ENCODE results near the gene ME3. TPM values are rescaled to one million over a fixed set of nuclear protein-coding genes. Genes with fewer than 3 reads are reported as not detected.
A peak's percentile ranks its signal among the peaks of the same experiment; 100 is the strongest.

Gene ME3
- total RNA-seq, 1 experiment from 2014 or later: not detected

DNA sequence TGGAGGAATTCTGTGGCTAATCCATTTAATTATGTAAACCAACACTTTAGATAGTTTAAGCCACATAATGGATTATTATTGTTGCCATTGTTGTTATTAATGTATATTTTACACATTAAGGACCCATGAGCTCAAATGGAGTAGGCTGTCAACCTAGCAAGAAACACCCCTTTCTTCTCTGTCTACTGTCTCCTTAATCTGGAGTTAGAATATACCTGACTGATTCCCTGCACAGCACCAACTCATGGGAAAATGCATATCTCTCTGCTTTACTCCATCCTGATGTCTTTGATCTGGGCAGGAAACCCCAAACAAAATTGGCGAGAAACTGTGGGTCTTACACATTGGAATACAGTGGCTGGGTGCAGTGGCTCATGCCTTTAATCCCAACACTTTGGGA is 24.0 kb upstream of the ME3 start:
- in situ Hi-C loops (cut with HindIII; ENCODE audit: low pct_unique_long_range_greater_than_20kb, low sequenced_read_pairs): no loop called here
- no peak for DNase-seq (ENCODE audit: low read depth, low spot score)

GRCh38 chr11:86696004-86696403 is 23.6 kb upstream of the ME3 start:
- DNase-seq (ENCODE audit: low read depth, low spot score): peak; percentile 30
- in situ Hi-C loops (cut with HindIII; ENCODE audit: low pct_unique_long_range_greater_than_20kb, low sequenced_read_pairs): no loop called here

DNA sequence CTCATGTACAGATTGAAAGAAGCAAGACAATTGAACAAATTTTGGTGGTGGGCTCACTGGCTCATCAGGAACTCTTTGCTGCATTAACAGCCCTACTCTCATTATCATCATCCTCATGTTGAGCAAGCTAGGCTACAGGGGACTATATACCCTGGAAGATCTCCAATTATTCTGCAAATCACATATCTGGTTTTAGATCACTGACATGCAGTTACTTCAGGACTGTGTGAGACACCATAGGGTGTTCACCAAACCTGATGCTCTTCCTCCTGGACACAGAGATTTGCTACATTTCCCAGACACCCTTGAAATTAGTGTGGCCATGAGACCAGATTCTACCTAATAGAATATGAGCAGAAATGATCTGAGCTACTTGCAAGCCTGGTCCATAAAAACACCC is 23.0 kb upstream of the ME3 start:
- in situ Hi-C loops (cut with HindIII; ENCODE audit: low pct_unique_long_range_greater_than_20kb, low sequenced_read_pairs): no loop called here
- DNase-seq (ENCODE audit: low read depth, low spot score): no peak

- no peak for DNase-seq (ENCODE audit: low read depth, low spot score)
- in situ Hi-C loops (cut with HindIII; ENCODE audit: low pct_unique_long_range_greater_than_20kb, low sequenced_read_pairs): no loop called here
Measured at GRCh38 chr11:86693518-86693917, 21.1 kb upstream of the ME3 start.

DNA sequence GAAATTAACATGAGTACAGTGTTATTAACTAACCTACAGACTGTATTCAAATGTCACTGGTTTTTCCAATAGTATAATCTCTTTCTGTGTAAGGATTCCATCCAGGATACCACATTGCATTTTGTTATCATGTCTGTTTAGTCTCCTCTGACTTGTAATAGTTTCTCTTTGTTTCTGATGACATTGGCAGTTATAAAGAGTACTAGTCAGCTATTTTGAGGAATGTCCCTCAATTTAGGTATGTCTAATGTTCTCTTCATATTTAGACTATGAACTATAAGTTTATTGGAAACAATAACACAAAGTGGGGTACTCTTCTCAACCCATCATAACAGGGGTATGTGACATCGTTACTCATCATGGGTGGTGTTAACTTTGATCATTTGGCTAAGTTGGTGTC is 20.3 kb upstream of the ME3 start:
- no peak for DNase-seq (ENCODE audit: low read depth, low spot score)
- in situ Hi-C loops (cut with HindIII; ENCODE audit: low pct_unique_long_range_greater_than_20kb, low sequenced_read_pairs): no loop called here

DNA sequence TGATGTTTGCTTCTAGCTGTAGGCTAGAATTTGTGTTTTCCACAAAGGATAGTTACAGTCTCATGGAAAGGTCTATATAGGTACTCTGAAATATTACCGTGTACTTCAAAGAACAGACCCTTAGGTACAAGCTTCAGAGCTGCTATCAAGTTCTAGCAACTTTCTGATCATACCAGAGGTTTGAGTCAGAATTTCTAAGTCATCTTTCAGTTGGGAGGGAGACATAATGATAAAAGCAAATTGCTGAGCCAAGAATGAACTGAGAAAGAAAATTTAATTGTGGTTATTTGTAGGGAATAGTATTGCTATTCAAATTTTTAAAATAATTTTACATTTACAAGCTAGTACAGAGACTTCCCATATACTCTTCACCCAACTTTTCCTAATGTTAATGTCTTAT is 19.9 kb upstream of the ME3 start:
- no peak for DNase-seq (ENCODE audit: low read depth, low spot score)
- in situ Hi-C loops (cut with HindIII; ENCODE audit: low pct_unique_long_range_greater_than_20kb, low sequenced_read_pairs): no loop called here

DNA sequence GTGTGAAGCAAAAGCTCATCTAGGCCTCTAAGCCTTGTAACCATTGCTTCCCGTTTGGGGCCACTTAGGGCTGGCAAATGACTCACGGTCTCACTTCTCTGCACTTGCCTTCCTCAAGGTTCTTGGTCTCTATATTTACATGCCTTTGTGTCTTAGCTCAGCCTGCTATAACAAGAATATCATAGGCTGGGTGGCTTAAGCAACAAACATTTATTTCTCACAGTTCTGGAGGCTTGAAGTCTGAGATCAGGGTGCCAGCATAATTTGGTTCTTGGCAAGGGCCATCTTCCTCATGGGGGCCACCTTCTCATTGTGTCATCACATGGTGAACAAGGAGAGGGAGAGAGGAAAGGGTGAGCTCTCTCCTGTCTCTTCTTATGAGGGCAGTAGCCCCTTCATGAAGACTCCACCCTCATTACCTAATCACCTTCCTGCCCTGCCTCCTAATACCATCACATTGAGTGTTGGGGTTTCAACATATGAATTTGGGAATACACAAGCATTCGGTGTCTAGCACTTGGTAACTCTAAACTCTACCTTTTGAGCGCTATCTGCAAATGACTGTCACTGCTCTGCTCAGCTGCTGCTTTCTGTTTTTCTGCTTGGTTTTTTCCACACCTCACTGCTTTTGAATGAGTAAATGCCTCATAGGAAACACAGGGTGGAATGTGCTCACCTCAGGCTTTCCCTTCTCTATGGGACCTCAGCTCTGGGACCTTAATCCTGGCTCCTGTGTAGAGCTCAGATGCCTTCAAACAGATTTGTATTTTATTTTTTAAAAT is 16.2 kb upstream of the ME3 start:
- in situ Hi-C loops (cut with HindIII; ENCODE audit: low pct_unique_long_range_greater_than_20kb, low sequenced_read_pairs): no loop called here
- no peak for DNase-seq (ENCODE audit: low read depth, low spot score)

- no peak for DNase-seq (ENCODE audit: low read depth, low spot score)
- in situ Hi-C loops (cut with HindIII; ENCODE audit: low pct_unique_long_range_greater_than_20kb, low sequenced_read_pairs): no loop called here
Measured at GRCh38 chr11:86687185-86687778, 14.9 kb upstream of the ME3 start.

- in situ Hi-C loops (cut with HindIII; ENCODE audit: low pct_unique_long_range_greater_than_20kb, low sequenced_read_pairs): no loop called here
- no peak for DNase-seq (ENCODE audit: low read depth, low spot score)
Measured at GRCh38 chr11:86686531-86686930, 14.1 kb upstream of the ME3 start.

- in situ Hi-C loops (cut with HindIII; ENCODE audit: low pct_unique_long_range_greater_than_20kb, low sequenced_read_pairs): no loop called here
- no peak for DNase-seq (ENCODE audit: low read depth, low spot score)
Measured at GRCh38 chr11:86681483-86681756, 9.0 kb upstream of the ME3 start.

GRCh38 chr11:86680716-86681482 is 8.5 kb upstream of the ME3 start:
- in situ Hi-C loops (cut with HindIII; ENCODE audit: low pct_unique_long_range_greater_than_20kb, low sequenced_read_pairs): no loop called here
- DNase-seq (ENCODE audit: low read depth, low spot score): no peak

DNA sequence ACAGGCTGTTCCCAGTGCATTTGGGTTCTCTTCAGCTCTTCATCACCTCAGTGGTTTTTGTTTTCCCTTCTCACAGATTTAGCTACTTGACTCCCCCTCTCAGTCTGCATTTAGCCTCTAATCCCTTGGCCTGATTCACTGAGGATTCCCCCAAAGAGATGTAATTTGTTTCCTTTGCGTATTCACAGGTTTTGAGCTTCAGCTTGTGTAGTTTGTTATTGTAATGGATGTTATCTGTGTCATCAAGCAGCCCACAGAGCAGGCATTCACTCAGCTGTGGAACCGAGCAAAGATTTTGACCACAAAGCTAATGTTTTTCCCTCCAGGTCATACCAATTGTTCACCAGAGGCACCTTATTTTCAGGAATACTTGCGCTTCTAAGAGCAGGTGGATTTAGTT is 6.4 kb upstream of the ME3 start:
- in situ Hi-C loops (cut with HindIII; ENCODE audit: low pct_unique_long_range_greater_than_20kb, low sequenced_read_pairs): no loop called here
- DNase-seq (ENCODE audit: low read depth, low spot score): no peak

DNA sequence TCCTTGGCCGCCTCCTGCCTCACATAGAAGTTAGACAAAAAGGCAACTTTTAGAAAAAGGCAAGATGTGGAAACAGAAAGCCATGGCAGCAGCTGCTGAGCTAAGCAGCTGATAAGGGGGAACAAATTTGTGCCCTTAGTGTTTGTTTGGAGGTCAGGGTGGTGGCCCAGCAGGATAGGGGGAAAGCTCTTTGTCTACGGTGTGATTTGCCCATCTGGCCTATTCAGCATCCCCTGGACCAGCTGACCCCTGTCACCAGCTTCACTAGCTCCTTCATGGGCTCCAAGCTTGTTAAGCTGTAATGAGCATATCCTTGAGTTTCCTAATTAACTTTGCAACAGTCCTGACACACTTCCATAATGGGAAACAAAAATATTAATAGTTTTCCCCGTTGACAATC is 5.9 kb upstream of the ME3 start:
- in situ Hi-C loops (cut with HindIII; ENCODE audit: low pct_unique_long_range_greater_than_20kb, low sequenced_read_pairs): no loop called here
- DNase-seq (ENCODE audit: low read depth, low spot score): no peak

DNA sequence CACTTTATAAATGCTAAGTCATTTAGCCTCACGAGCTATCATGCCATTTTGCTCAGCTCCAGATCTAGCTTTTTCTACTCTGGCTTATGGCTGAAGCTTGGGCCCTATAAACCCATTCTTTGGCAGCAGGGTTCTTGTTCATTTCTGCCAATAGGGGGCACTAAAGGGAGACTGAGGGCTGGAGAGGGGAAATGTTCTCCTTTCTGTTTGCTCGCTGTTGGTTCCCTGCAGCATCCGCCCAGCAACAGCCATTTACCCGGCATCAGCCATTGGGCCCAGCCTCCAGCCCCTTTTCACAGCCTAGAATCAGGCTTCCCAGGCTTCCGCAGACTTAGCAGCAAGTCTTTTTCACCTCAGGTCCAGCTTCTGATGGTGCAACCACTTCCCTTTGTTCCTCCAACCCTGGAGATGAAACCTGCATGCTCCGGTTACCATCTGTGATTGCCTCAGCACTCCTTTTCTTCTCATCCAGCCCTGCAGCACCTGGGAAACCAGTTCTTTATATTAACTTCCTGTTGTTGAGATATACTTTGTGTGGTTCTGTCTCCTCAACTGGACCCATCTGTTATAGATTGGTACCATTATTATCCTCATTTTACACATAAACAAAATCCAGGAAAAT is 4.2 kb upstream of the ME3 start:
- in situ Hi-C loops (cut with HindIII; ENCODE audit: low pct_unique_long_range_greater_than_20kb, low sequenced_read_pairs): no loop called here
- DNase-seq (ENCODE audit: low read depth, low spot score): peak; percentile 85

GRCh38 chr11:86676010-86676409 is 3.6 kb upstream of the ME3 start:
- in situ Hi-C loops (cut with HindIII; ENCODE audit: low pct_unique_long_range_greater_than_20kb, low sequenced_read_pairs): no loop called here

GRCh38 chr11:86675017-86675416 is 2.6 kb upstream of the ME3 start:
- in situ Hi-C loops (cut with HindIII; ENCODE audit: low pct_unique_long_range_greater_than_20kb, low sequenced_read_pairs): no loop called here
- no peak for DNase-seq (ENCODE audit: low read depth, low spot score)

More at GRCh38 chr11:86676010-86676409, 3.6 kb upstream of the ME3 start:
- DNase-seq (ENCODE audit: low read depth, low spot score): no peak

GRCh38 chr11:86673872-86674750 is 1.7 kb upstream of the ME3 start:
- in situ Hi-C loops (cut with HindIII; ENCODE audit: low pct_unique_long_range_greater_than_20kb, low sequenced_read_pairs): no loop called here
- no peak for DNase-seq (ENCODE audit: low read depth, low spot score)
